Fibroblast of lung (primary cell): ENCODE measurements around the gene TMEM59. TPM values are rescaled to one million over a fixed set of nuclear protein-coding genes. Genes with fewer than 3 reads are reported as not detected.

Experiments used
- DNase-seq, 2 donors: peaks; one replicate each; pipeline versions ENCODE4 v3.0.0 to v3.0.0-alpha.2; 2010; ENCODE audit warnings: low read depth in 2 of 2
- H2AFZ ChIP-seq: 2 replicates; pipeline ENCODE4 v1.5.1; 2012; ENCODE audit warnings: low read length, control low read depth, inconsistent platforms
- H3K27ac ChIP-seq: 2 replicates; pipeline ENCODE4 v1.5.1; 2011; ENCODE audit warnings: low read length, control low read depth; ENCODE audit not compliant: insufficient read depth
- H3K27me3 ChIP-seq: 2 replicates; pipeline ENCODE4 v1.5.1; 2011; ENCODE audit warnings: mild to moderate bottlenecking, low read length; ENCODE audit not compliant: control insufficient read depth, insufficient read depth
- H3K36me3 ChIP-seq: 2 replicates; pipeline ENCODE4 v1.5.1; 2011; ENCODE audit warnings: low read length; ENCODE audit not compliant: control insufficient read depth, insufficient read depth
- H3K4me1 ChIP-seq: 2 replicates; pipeline ENCODE4 v1.5.1; 2011; ENCODE audit warnings: low read length; ENCODE audit not compliant: control insufficient read depth, insufficient read depth; ENCODE audit errors: extremely low read depth
- H3K4me2 ChIP-seq: 2 replicates; pipeline ENCODE4 v1.5.1; 2011; ENCODE audit warnings: low read length, control low read depth; ENCODE audit not compliant: insufficient read depth; ENCODE audit errors: extremely low read depth
- H3K4me3 ChIP-seq, 4 experiments: fragments of 200-600 bp in 1 of 4; sonication (generic) in 1 of 4; replicated peaks in 1 of 4; 2 replicates each; pipeline ENCODE4 v1.5.1; 2011 to 2016; ENCODE audit warnings: low read length in 4 of 4, low read depth in 3 of 4, mild to moderate bottlenecking in 3 of 4, control low read depth in 2 of 4, inconsistent platforms in 1 of 4, mixed read lengths in 1 of 4; ENCODE audit not compliant: insufficient read depth in 1 of 4; ENCODE audit errors: control extremely low read depth in 1 of 4
- H3K79me2 ChIP-seq: 2 replicates; pipeline ENCODE4 v1.5.1; 2012; ENCODE audit warnings: mild to moderate bottlenecking, low read length, inconsistent platforms; ENCODE audit not compliant: control insufficient read depth, insufficient read depth
- H3K9ac ChIP-seq: 2 replicates; pipeline ENCODE4 v1.5.1; 2011; ENCODE audit warnings: mild to moderate bottlenecking, low read length, control low read depth; ENCODE audit not compliant: insufficient read depth
- H3K9me3 ChIP-seq: 2 replicates; pipeline ENCODE4 v1.5.1; 2012; ENCODE audit warnings: low read depth, low read length; ENCODE audit not compliant: control insufficient read depth, insufficient read depth
- H4K20me1 ChIP-seq: 2 replicates; pipeline ENCODE4 v1.5.1; 2011; ENCODE audit warnings: low read length; ENCODE audit not compliant: control insufficient read depth, insufficient read depth; ENCODE audit errors: extremely low read depth
- CTCF ChIP-seq, 2 donors: IDR thresholded peaks in 1 of 2; conservative IDR thresholded peaks in 1 of 2; 1 replicate in 1 of 2; 2 replicates in 1 of 2; pipeline ENCODE4 v1.5.1; 2011 to 2012; ENCODE audit warnings: low read length in 2 of 2, control low read depth in 1 of 2, inconsistent platforms in 1 of 2, low read depth in 1 of 2, mild to moderate bottlenecking in 1 of 2
- EZH2 ChIP-seq: IDR thresholded peaks from 2 replicates; pipeline ENCODE4 v1.5.1; 2012; ENCODE audit warnings: low read length, control low read depth, mild to moderate bottlenecking; ENCODE audit errors: missing control alignments
- polyA plus RNA-seq, 2 donors: library from polyadenylated mRNA; depleted of rRNA in 1 of 2; stranded (reverse) in 1 of 2; unstranded in 1 of 2; fragments of >200 nt; gene quantifications; 2 replicates each; pipeline ENCODE4 v1.2.1, GENCODE V29; 2011 to 2012; ENCODE audit warnings: missing spikeins in 1 of 2
- total RNA-seq: library from RNA; depleted of rRNA; stranded (reverse); fragments of >200 nt; gene quantifications from 2 replicates; pipeline ENCODE4 v1.2.1, GENCODE V29; 2014

The TMEM59 gene
- total and polyA plus RNA-seq, 2 donors (not counting 1 experiment from before 2014, with no cell fraction given) = 431 to 480 TPM

DNA sequence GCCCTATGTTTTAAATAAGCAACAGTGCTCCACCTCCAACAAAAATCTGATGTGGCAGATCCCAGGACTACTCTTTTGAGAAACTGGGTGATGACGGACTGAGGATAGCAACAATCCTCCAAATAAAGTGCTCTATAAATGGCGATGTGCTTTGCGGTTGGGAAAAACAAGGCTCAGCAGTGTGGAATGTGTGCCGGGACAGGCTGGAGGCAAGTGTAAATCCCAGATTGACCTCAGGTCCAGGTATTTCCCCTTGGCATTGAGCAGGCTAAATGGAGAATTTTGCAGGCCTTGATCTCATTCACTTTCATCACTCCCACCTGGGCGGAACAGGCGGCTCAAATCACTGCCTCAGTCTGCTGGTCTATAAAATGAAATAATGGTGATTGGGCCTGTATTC is 71.8 kb downstream of the TMEM59 start:
- Histone ChIP-seq H3K27ac (no peak overlapping the region), H3K27me3 (no peaks in the 10 kb centered on the region), H3K79me2 (no peaks in the 10 kb centered on the region), H3K4me3 (no peak overlapping the region), H4K20me1 (no peaks in the 10 kb centered on the region), H2AFZ (no peak overlapping the region), H3K4me2 (no peak overlapping the region), H3K9me3 (no peaks in the 10 kb centered on the region), H3K4me1 (peaks cover 2% of the 10 kb centered on the region), H3K36me3 (no peaks in the 10 kb centered on the region), H3K9ac (no peak overlapping the region)
- no peak for DNase-seq
- TF ChIP-seq EZH2 = no peak
- TF ChIP-seq CTCF (conservative IDR thresholded peaks at IDR 0.05 in 1 of 2, IDR thresholded peaks at IDR 0.05 in 1 of 2; ENCODE audit: low read depth in 1 of 2, low read length in 2 of 2) = no peak

DNA sequence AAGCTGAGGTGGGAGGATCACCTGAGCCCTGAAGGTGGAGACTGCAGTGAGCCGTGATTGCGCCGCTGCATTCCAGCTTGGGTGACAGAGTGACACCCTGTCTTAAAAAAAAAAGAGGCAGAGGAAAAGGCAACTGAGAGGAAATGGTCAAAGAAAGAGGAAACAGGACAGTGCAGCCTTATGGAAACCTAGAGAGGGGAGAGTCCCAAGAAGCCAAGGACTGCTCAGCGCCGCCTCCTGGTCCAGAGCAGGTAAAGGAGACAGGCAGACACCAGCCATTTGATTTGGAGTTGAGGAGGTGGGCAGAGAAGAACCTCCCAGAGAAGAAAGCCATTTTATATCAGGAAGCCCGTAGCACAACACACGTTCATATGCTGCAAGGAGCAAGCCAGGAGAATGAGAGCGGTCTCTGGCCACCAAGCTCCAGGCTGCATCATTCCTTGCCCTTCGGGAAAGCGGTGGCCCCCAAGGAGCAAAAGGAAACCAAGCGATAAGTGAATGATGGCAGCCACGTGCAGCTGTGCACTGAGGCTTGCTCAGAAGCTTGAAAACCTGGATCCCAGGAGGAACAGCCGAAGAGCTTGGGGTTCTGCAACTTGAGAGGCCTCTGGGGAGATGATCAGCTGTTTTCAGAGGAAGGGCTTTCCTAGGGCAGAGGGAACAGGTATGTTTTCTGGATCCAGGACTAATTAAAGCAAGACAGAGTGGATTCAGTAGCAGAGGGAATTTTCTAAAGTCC is 73.1 kb downstream of the TMEM59 start:
- Histone ChIP-seq H4K20me1 (no peaks in the 10 kb centered on the region), H3K9ac (no peak overlapping the region), H3K27me3 (no peaks in the 10 kb centered on the region), H3K79me2 (no peaks in the 10 kb centered on the region), H3K4me2 (no peak overlapping the region), H3K27ac (no peak overlapping the region), H3K9me3 (no peaks in the 10 kb centered on the region), H3K4me1 (peaks cover 2% of the 10 kb centered on the region), H2AFZ (no peak overlapping the region), H3K36me3 (no peaks in the 10 kb centered on the region), H3K4me3 (no peak overlapping the region)
- no peak for TF ChIP-seq EZH2
- TF ChIP-seq CTCF (conservative IDR thresholded peaks at IDR 0.05 in 1 of 2, IDR thresholded peaks at IDR 0.05 in 1 of 2; ENCODE audit: low read depth in 1 of 2, low read length in 2 of 2) = no peak
- DNase-seq = no peak

Other genes starting within 250 kb of the TMEM59 start
- gene NDC1, start 214.9 kb downstream of the TMEM59 start, total RNA-seq = 9.0 and 11.6 TPM in 2 replicates
- gene NDC1, start 214.9 kb downstream of the TMEM59 start, polyA plus RNA-seq = 14.3 and 27.1 TPM in 2 replicates
- gene YIPF1, start 163.4 kb downstream of the TMEM59 start, total RNA-seq = 31.3 and 39.8 TPM in 2 replicates
- 31.4 and 34.7 TPM in 2 replicates for gene YIPF1, start 163.4 kb downstream of the TMEM59 start, polyA plus RNA-seq
- not detected in 2 replicates for gene DIO1, start 159.0 kb downstream of the TMEM59 start, total RNA-seq
- gene DIO1, start 159.0 kb downstream of the TMEM59 start, polyA plus RNA-seq = not detected in 2 replicates
- 18.7 and 27.6 TPM in 2 replicates for gene IFT25, start 107.5 kb downstream of the TMEM59 start, total RNA-seq
- 37.6 and 40.4 TPM in 2 replicates for gene IFT25, start 107.5 kb downstream of the TMEM59 start, polyA plus RNA-seq
- 29.8 and 34.0 TPM in 2 replicates for gene LRRC42, start 106.9 kb downstream of the TMEM59 start, total RNA-seq
- 40.5 and 50.2 TPM in 2 replicates for gene LRRC42, start 106.9 kb downstream of the TMEM59 start, polyA plus RNA-seq
- gene LDLRAD1, start 35.0 kb downstream of the TMEM59 start, total RNA-seq = not detected in 2 replicates
- not detected in 2 replicates for gene LDLRAD1, start 35.0 kb downstream of the TMEM59 start, polyA plus RNA-seq
- gene TCEANC2, start 404 bp upstream of the TMEM59 start, total RNA-seq = 3.6 and 4.0 TPM in 2 replicates
- gene TCEANC2, start 404 bp upstream of the TMEM59 start, polyA plus RNA-seq = 3.0 and 3.6 TPM in 2 replicates
- gene CDCP2, start 99.8 kb upstream of the TMEM59 start, total RNA-seq = not detected in 2 replicates
- not detected in 2 replicates for gene CDCP2, start 99.8 kb upstream of the TMEM59 start, polyA plus RNA-seq
- 6.6 and 6.7 TPM in 2 replicates for gene CYB5RL, start 146.8 kb upstream of the TMEM59 start, total RNA-seq
- 4.1 and 5.0 TPM in 2 replicates for gene CYB5RL, start 146.8 kb upstream of the TMEM59 start, polyA plus RNA-seq
- 39.3 and 43.6 TPM in 2 replicates for gene MRPL37, start 147.0 kb upstream of the TMEM59 start, total RNA-seq
- 21.7 and 35.2 TPM in 2 replicates for gene MRPL37, start 147.0 kb upstream of the TMEM59 start, polyA plus RNA-seq